ENCODE results near the gene CNTN5. TPM values are rescaled to one million over a fixed set of nuclear protein-coding genes. Genes with fewer than 3 reads are reported as not detected.
A peak's percentile ranks its signal among the peaks of the same experiment; 100 is the strongest.

The CNTN5 gene
- total and polyA plus RNA-seq, 2 donors (not counting 1 experiment from before 2014, with no cell fraction given), result 0.17 TPM; not detected in 1

- DNase-seq (ENCODE audit: low read depth in 2 of 2), result peak; percentile 10
- no peaks in the 10 kb centered on the region for H3K9me3 ChIP-seq (ENCODE audit: control insufficient read depth, insufficient read depth, low read depth, low read length)
- H3K36me3 ChIP-seq (ENCODE audit: control insufficient read depth, insufficient read depth, low read length), result no peaks in the 10 kb centered on the region
- no peaks in the 10 kb centered on the region for H3K27me3 ChIP-seq (ENCODE audit: control insufficient read depth, insufficient read depth, low read length)
- no peak for TF ChIP-seq EZH2 (IDR thresholded peaks at IDR 0.05; ENCODE audit: low read length, missing control alignments)
- TF ChIP-seq, protein P1, sequence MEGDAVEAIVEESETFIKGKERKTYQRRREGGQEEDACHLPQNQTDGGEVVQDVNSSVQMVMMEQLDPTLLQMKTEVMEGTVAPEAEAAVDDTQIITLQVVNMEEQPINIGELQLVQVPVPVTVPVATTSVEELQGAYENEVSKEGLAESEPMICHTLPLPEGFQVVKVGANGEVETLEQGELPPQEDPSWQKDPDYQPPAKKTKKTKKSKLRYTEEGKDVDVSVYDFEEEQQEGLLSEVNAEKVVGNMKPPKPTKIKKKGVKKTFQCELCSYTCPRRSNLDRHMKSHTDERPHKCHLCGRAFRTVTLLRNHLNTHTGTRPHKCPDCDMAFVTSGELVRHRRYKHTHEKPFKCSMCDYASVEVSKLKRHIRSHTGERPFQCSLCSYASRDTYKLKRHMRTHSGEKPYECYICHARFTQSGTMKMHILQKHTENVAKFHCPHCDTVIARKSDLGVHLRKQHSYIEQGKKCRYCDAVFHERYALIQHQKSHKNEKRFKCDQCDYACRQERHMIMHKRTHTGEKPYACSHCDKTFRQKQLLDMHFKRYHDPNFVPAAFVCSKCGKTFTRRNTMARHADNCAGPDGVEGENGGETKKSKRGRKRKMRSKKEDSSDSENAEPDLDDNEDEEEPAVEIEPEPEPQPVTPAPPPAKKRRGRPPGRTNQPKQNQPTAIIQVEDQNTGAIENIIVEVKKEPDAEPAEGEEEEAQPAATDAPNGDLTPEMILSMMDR (conservative IDR thresholded peaks at IDR 0.05 in 1 of 2, IDR thresholded peaks at IDR 0.05 in 1 of 2; ENCODE audit: low read depth in 1 of 2, low read length in 2 of 2), result no peak
- H2AFZ ChIP-seq (ENCODE audit: low read length), result no peak overlapping the region
- H3K79me2 ChIP-seq (ENCODE audit: control insufficient read depth, insufficient read depth, low read length), result no peaks in the 10 kb centered on the region
- H4K20me1 ChIP-seq (ENCODE audit: control insufficient read depth, extremely low read depth, insufficient read depth, low read length), result no peaks in the 10 kb centered on the region
- no peaks in the 10 kb centered on the region for H3K4me1 ChIP-seq (ENCODE audit: control insufficient read depth, extremely low read depth, insufficient read depth, low read length)
- no peak overlapping the region for H3K4me3 ChIP-seq (replicated peaks in 1 of 4; ENCODE audit: control extremely low read depth in 1 of 4, insufficient read depth in 1 of 4, low read depth in 3 of 4, low read length in 4 of 4)
- H3K4me2 ChIP-seq (ENCODE audit: extremely low read depth, insufficient read depth, low read length), result no peak overlapping the region
- no peak overlapping the region for H3K27ac ChIP-seq (ENCODE audit: insufficient read depth, low read length)
- H3K9ac ChIP-seq (ENCODE audit: insufficient read depth, low read length), result no peak overlapping the region
Measured at GRCh38 chr11:99351624-99352023, 330.9 kb downstream of the CNTN5 start.

GRCh38 chr11:99352642-99353041 lies 331.9 kb downstream of the CNTN5 start:
- no peaks in the 10 kb centered on the region for H4K20me1 ChIP-seq (ENCODE audit: control insufficient read depth, extremely low read depth, insufficient read depth, low read length)
- no peaks in the 10 kb centered on the region for H3K9me3 ChIP-seq (ENCODE audit: control insufficient read depth, insufficient read depth, low read depth, low read length)
- H2AFZ ChIP-seq (ENCODE audit: low read length), result no peak overlapping the region
- no peak overlapping the region for H3K9ac ChIP-seq (ENCODE audit: insufficient read depth, low read length)
- DNase-seq (ENCODE audit: low read depth in 2 of 2), result no peak
- H3K27ac ChIP-seq (ENCODE audit: insufficient read depth, low read length), result no peak overlapping the region
- no peak overlapping the region for H3K4me3 ChIP-seq (replicated peaks in 1 of 4; ENCODE audit: control extremely low read depth in 1 of 4, insufficient read depth in 1 of 4, low read depth in 3 of 4, low read length in 4 of 4)
- H3K4me1 ChIP-seq (ENCODE audit: control insufficient read depth, extremely low read depth, insufficient read depth, low read length), result no peaks in the 10 kb centered on the region
- no peaks in the 10 kb centered on the region for H3K79me2 ChIP-seq (ENCODE audit: control insufficient read depth, insufficient read depth, low read length)
- no peaks in the 10 kb centered on the region for H3K36me3 ChIP-seq (ENCODE audit: control insufficient read depth, insufficient read depth, low read length)
- H3K4me2 ChIP-seq (ENCODE audit: extremely low read depth, insufficient read depth, low read length), result no peak overlapping the region
- H3K27me3 ChIP-seq (ENCODE audit: control insufficient read depth, insufficient read depth, low read length), result no peaks in the 10 kb centered on the region
- TF ChIP-seq EZH2 (IDR thresholded peaks at IDR 0.05; ENCODE audit: low read length, missing control alignments), result no peak
- TF ChIP-seq, protein P1 (conservative IDR thresholded peaks at IDR 0.05 in 1 of 2, IDR thresholded peaks at IDR 0.05 in 1 of 2; ENCODE audit: low read depth in 1 of 2, low read length in 2 of 2), result no peak

- TF ChIP-seq EZH2 (IDR thresholded peaks at IDR 0.05; ENCODE audit: low read length, missing control alignments), result no peak
- TF ChIP-seq, protein P1 (conservative IDR thresholded peaks at IDR 0.05 in 1 of 2, IDR thresholded peaks at IDR 0.05 in 1 of 2; ENCODE audit: low read depth in 1 of 2, low read length in 2 of 2), result no peak
- H3K9ac ChIP-seq (ENCODE audit: insufficient read depth, low read length), result no peak overlapping the region
- H3K4me3 ChIP-seq (replicated peaks in 1 of 4; ENCODE audit: control extremely low read depth in 1 of 4, insufficient read depth in 1 of 4, low read depth in 3 of 4, low read length in 4 of 4), result no peak overlapping the region
Measured at GRCh38 chr11:99366546-99366945, 345.8 kb downstream of the CNTN5 start.

More at GRCh38 chr11:99366546-99366945, 345.8 kb downstream of the CNTN5 start:
- Histone ChIP-seq H3K27me3 (ENCODE audit: control insufficient read depth, insufficient read depth, low read length) (no peaks in the 10 kb centered on the region), H3K4me2 (ENCODE audit: extremely low read depth, insufficient read depth, low read length) (no peak overlapping the region), H3K9me3 (ENCODE audit: control insufficient read depth, insufficient read depth, low read depth, low read length) (no peaks in the 10 kb centered on the region), H3K27ac (ENCODE audit: insufficient read depth, low read length) (no peak overlapping the region), H3K4me1 (ENCODE audit: control insufficient read depth, extremely low read depth, insufficient read depth, low read length) (no peaks in the 10 kb centered on the region), H3K36me3 (ENCODE audit: control insufficient read depth, insufficient read depth, low read length) (no peaks in the 10 kb centered on the region), H4K20me1 (ENCODE audit: control insufficient read depth, extremely low read depth, insufficient read depth, low read length) (no peaks in the 10 kb centered on the region), H2AFZ (ENCODE audit: low read length) (no peak overlapping the region), H3K79me2 (ENCODE audit: control insufficient read depth, insufficient read depth, low read length) (no peaks in the 10 kb centered on the region)
- DNase-seq (ENCODE audit: low read depth in 2 of 2), result no peak
